Measurements from ENCODE around the gene TMUB1. TPM values are rescaled to one million over a fixed set of nuclear protein-coding genes. Genes with fewer than 3 reads are reported as not detected.

TMUB1 gene
- total and polyA plus RNA-seq, 2 donors from 2014 or later, result 36.9 to 79.9 TPM

GRCh38 chr7:151064454-151064853 is 18.8 kb downstream of the TMUB1 start:
- H3K27ac ChIP-seq (ENCODE audit: low read depth in 2 of 2, low read length in 2 of 2), result no peak overlapping the region
- peaks cover 0 to 19% (median 9%) of the 10 kb centered on the region in 3 donors for H3K4me1 ChIP-seq (ENCODE audit: control insufficient read depth in 2 of 3, insufficient read depth in 2 of 3, low read depth in 1 of 3, low read length in 3 of 3)
- H3K27me3 ChIP-seq (ENCODE audit: control insufficient read depth, insufficient read depth, low read length), result no peaks in the 10 kb centered on the region
- intact Hi-C loops (cut with DNase I), result no loop called here
- FAIRE-seq, result no peak
- no peak for DNase-seq
- no peaks in the 10 kb centered on the region for H3K9me3 ChIP-seq (ENCODE audit: control insufficient read depth in 2 of 3, insufficient read depth in 1 of 3, low read length in 3 of 3)
- H3K4me3 ChIP-seq (ENCODE audit: low read length in 3 of 3), result no peak overlapping the region
- no peak overlapping the region for H3K9ac ChIP-seq (ENCODE audit: low read length in 3 of 3)
- TF ChIP-seq, protein P1, sequence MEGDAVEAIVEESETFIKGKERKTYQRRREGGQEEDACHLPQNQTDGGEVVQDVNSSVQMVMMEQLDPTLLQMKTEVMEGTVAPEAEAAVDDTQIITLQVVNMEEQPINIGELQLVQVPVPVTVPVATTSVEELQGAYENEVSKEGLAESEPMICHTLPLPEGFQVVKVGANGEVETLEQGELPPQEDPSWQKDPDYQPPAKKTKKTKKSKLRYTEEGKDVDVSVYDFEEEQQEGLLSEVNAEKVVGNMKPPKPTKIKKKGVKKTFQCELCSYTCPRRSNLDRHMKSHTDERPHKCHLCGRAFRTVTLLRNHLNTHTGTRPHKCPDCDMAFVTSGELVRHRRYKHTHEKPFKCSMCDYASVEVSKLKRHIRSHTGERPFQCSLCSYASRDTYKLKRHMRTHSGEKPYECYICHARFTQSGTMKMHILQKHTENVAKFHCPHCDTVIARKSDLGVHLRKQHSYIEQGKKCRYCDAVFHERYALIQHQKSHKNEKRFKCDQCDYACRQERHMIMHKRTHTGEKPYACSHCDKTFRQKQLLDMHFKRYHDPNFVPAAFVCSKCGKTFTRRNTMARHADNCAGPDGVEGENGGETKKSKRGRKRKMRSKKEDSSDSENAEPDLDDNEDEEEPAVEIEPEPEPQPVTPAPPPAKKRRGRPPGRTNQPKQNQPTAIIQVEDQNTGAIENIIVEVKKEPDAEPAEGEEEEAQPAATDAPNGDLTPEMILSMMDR (IDR thresholded peaks at IDR 0.05; ENCODE audit: borderline replicate concordance, extremely low read depth, insufficient read depth), result no peak
- H3K36me3 ChIP-seq (ENCODE audit: control insufficient read depth in 2 of 3, insufficient read depth in 3 of 3, low read length in 3 of 3), result peaks cover 2 to 29% (median 15%) of the 10 kb centered on the region in 3 donors

DNA sequence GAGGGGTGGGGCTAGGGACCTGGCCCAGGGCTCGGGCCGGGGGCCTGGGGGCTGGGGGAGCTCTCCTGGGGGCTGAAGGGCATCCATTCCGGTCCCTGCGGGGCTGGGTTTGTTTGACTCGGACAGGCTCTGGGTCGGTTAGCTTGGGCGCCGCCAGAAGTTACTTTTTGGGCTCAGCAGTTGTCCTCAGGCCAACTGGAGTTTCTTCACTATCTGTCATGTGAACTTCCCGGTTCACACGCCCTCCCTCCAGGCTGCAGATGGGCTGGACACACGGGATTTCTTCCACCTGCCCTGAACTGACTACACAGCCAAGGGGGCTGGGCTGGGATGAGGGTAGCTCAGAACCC is 20.1 kb downstream of the TMUB1 start:
- Histone ChIP-seq H3K9me3 (ENCODE audit: control insufficient read depth in 2 of 3, insufficient read depth in 1 of 3, low read length in 3 of 3) (no peaks in the 10 kb centered on the region), H3K27ac (ENCODE audit: low read depth in 2 of 2, low read length in 2 of 2) (no peak overlapping the region), H3K4me3 (ENCODE audit: low read length in 3 of 3) (peak overlapping the region in 2 of 3 donors; percentile 29 to 42), H3K27me3 (ENCODE audit: control insufficient read depth, insufficient read depth, low read length) (no peaks in the 10 kb centered on the region), H3K9ac (ENCODE audit: low read length in 3 of 3) (no peak overlapping the region), H3K36me3 (ENCODE audit: control insufficient read depth in 2 of 3, insufficient read depth in 3 of 3, low read length in 3 of 3) (peaks cover 2 to 23% (median 15%) of the 10 kb centered on the region in 3 donors), H3K4me1 (ENCODE audit: control insufficient read depth in 2 of 3, insufficient read depth in 2 of 3, low read depth in 1 of 3, low read length in 3 of 3) (peaks cover 4 to 29% (median 16%) of the 10 kb centered on the region in 3 donors)
- DNase-seq, result no peak
- no peak for FAIRE-seq
- intact Hi-C loops (cut with DNase I), result no loop called here
- TF ChIP-seq, protein P1 (IDR thresholded peaks at IDR 0.05; ENCODE audit: borderline replicate concordance, extremely low read depth, insufficient read depth), result no peak

DNA sequence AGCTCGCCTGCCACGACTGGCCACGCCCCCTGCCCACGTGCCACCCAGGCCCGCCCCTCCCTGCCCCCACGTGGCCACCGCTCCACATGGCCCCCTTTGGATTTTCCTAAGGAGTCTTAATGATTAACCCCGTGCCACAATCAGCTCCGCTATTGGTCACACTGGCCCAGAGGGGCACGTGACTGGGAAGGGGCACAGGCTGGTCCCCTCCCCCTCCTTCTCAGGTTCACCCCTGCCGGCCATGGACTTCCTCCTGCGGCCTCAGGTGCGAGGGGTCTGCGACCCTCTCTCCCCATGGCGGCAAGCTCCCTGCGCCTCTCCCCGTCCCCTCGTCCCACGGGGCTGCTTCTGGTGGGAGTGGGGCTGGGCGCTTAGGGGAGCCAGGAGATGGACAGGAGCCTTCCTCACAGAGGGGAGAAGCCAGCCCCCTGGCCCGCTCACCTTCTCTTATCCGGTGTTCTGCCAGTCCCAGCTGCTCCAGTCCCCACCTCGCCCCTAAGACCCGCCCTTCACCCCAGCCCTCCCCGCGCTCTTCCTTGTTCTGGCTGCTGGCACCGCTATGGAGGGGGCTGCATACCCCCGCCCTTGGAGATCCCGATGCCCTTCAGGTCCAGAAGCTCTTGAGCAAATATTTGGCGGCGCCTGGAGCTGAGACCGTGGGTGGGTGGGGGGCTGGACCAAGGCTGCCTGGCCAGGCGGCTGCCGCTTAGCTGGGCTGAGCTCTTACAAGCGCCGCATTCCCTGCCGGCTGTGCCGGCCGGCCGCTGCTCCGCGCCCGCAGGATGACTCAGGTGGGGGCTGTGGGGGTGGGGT is 20.7 kb downstream of the TMUB1 start:
- intact Hi-C loops (cut with DNase I), result no loop called here
- Histone ChIP-seq H3K9ac (ENCODE audit: low read length in 3 of 3) (peak overlapping the region in 1 of 3 donors; percentile 65), H3K9me3 (ENCODE audit: control insufficient read depth in 2 of 3, insufficient read depth in 1 of 3, low read length in 3 of 3) (no peaks in the 10 kb centered on the region), H3K4me1 (ENCODE audit: control insufficient read depth in 2 of 3, insufficient read depth in 2 of 3, low read depth in 1 of 3, low read length in 3 of 3) (peaks cover 4 to 29% (median 16%) of the 10 kb centered on the region in 3 donors), H3K27ac (ENCODE audit: low read depth in 2 of 2, low read length in 2 of 2) (peak overlapping the region; percentile 83 to 88), H3K4me3 (ENCODE audit: low read length in 3 of 3) (peak overlapping the region in 2 of 3 donors; percentile 45 to 57), H3K27me3 (ENCODE audit: control insufficient read depth, insufficient read depth, low read length) (no peaks in the 10 kb centered on the region), H3K36me3 (ENCODE audit: control insufficient read depth in 2 of 3, insufficient read depth in 3 of 3, low read length in 3 of 3) (peaks cover 2 to 19% (median 13%) of the 10 kb centered on the region in 3 donors)
- FAIRE-seq (no peak), DNase-seq (peak; percentile 87 to 94 (median 93))
- TF ChIP-seq, protein P1 (IDR thresholded peaks at IDR 0.05; ENCODE audit: borderline replicate concordance, extremely low read depth, insufficient read depth), result peak; percentile 6
